Measurements from ENCODE around the gene TGM3. TPM values are rescaled to one million over a fixed set of nuclear protein-coding genes. Genes with fewer than 3 reads are reported as not detected.

The TGM3 gene
- polyA plus RNA-seq, 1 donor (not counting 4 experiments of a cell fraction or from before 2014, with no cell fraction given), result 0.08 TPM

- Histone ChIP-seq H3K4me1 (ENCODE audit: control insufficient read depth, extremely low read depth, insufficient read depth, low read length) (peaks cover 41% of the 10 kb centered on the region), H3K36me3 (ENCODE audit: control insufficient read depth in 2 of 2, extremely low read depth in 1 of 2, insufficient read depth in 2 of 2, low read length in 2 of 2) (no peaks in the 10 kb centered on the region), H3K27me3 (ENCODE audit: control insufficient read depth, extremely low read depth, insufficient read depth, low read length) (no peaks in the 10 kb centered on the region), H4K20me1 (ENCODE audit: control insufficient read depth, extremely low read depth, insufficient read depth, low read length) (no peaks in the 10 kb centered on the region), H3K9ac (ENCODE audit: control insufficient read depth, extremely low read depth, insufficient read depth, low read length) (no peak overlapping the region), H3K4me2 (ENCODE audit: control insufficient read depth, extremely low read depth, insufficient read depth, low read depth, low read length) (no peak overlapping the region), H3K4me3 (ENCODE audit: control insufficient read depth in 2 of 3, extremely low read depth in 1 of 3, insufficient read depth in 2 of 3, low read depth in 1 of 3, low read length in 3 of 3) (no peak overlapping the region), H2AFZ (ENCODE audit: control insufficient read depth, low read length) (no peak overlapping the region), H3K9me3 (ENCODE audit: control insufficient read depth, low read depth, low read length) (peaks cover 4% of the 10 kb centered on the region), H3K27ac (ENCODE audit: control insufficient read depth, insufficient read depth, low read length) (no peak overlapping the region), H3K9me1 (ENCODE audit: control insufficient read depth, extremely low read depth, insufficient read depth, low read length) (no peaks in the 10 kb centered on the region), H3K79me2 (ENCODE audit: control insufficient read depth, insufficient read depth, low read length) (no peaks in the 10 kb centered on the region)
- no peak for DNase-seq (ENCODE audit: low read depth, low spot score)
- no peak for TF ChIP-seq EZH2 (IDR thresholded peaks at IDR 0.05; ENCODE audit: low read length)
- TF ChIP-seq CTCF (optimal IDR thresholded peaks at IDR 0.05 in 1 of 3, IDR thresholded peaks at IDR 0.05 in 1 of 3, conservative IDR thresholded peaks at IDR 0.05 in 1 of 3; ENCODE audit: extremely low read depth in 1 of 3, insufficient read depth in 2 of 3, low read length in 3 of 3), result no peak
- dilution Hi-C loops (cut with MboI; ENCODE audit: extremely low pct_ligation_motif_present, low sequenced_read_pairs), result no loop called here
- no peak for FAIRE-seq
Measured at GRCh38 chr20:2385496-2385895, 89.7 kb downstream of the TGM3 start.

GRCh38 chr20:2386516-2387179 is 90.8 kb downstream of the TGM3 start:
- Histone ChIP-seq H4K20me1 (ENCODE audit: control insufficient read depth, extremely low read depth, insufficient read depth, low read length) (no peaks in the 10 kb centered on the region), H3K4me1 (ENCODE audit: control insufficient read depth, extremely low read depth, insufficient read depth, low read length) (peaks cover 41% of the 10 kb centered on the region), H3K4me3 (ENCODE audit: control insufficient read depth in 2 of 3, extremely low read depth in 1 of 3, insufficient read depth in 2 of 3, low read depth in 1 of 3, low read length in 3 of 3) (peak overlapping the region in 2 of 3 experiments; percentile 7 to 41), H2AFZ (ENCODE audit: control insufficient read depth, low read length) (peak overlapping the region; percentile 27), H3K9me3 (ENCODE audit: control insufficient read depth, low read depth, low read length) (peaks cover 4% of the 10 kb centered on the region), H3K4me2 (ENCODE audit: control insufficient read depth, extremely low read depth, insufficient read depth, low read depth, low read length) (peak overlapping the region; percentile 70), H3K27me3 (ENCODE audit: control insufficient read depth, extremely low read depth, insufficient read depth, low read length) (no peaks in the 10 kb centered on the region), H3K79me2 (ENCODE audit: control insufficient read depth, insufficient read depth, low read length) (no peaks in the 10 kb centered on the region), H3K36me3 (ENCODE audit: control insufficient read depth in 2 of 2, extremely low read depth in 1 of 2, insufficient read depth in 2 of 2, low read length in 2 of 2) (no peaks in the 10 kb centered on the region), H3K27ac (ENCODE audit: control insufficient read depth, insufficient read depth, low read length) (peak overlapping the region; percentile 72), H3K9me1 (ENCODE audit: control insufficient read depth, extremely low read depth, insufficient read depth, low read length) (no peaks in the 10 kb centered on the region), H3K9ac (ENCODE audit: control insufficient read depth, extremely low read depth, insufficient read depth, low read length) (peak overlapping the region; percentile 34)
- FAIRE-seq, result peak; percentile 98
- peak; percentile 97 for DNase-seq (ENCODE audit: low read depth, low spot score)
- dilution Hi-C loops (cut with MboI; ENCODE audit: extremely low pct_ligation_motif_present, low sequenced_read_pairs), result no loop called here
- TF ChIP-seq CTCF (optimal IDR thresholded peaks at IDR 0.05 in 1 of 3, IDR thresholded peaks at IDR 0.05 in 1 of 3, conservative IDR thresholded peaks at IDR 0.05 in 1 of 3; ENCODE audit: extremely low read depth in 1 of 3, insufficient read depth in 2 of 3, low read length in 3 of 3) (no peak), EZH2 (IDR thresholded peaks at IDR 0.05; ENCODE audit: low read length) (no peak)
